GM12875 (cell line): ENCODE results near the gene ZNF689.
"Not testable (repeated sequence)": the region's sequence is repeated elsewhere in the genome, so short reads cannot be mapped to it uniquely, and the experiment has no call there.

Experiments used
- H3K4me3 ChIP-seq: one replicate; pipeline ENCODE4 v1.5.1; 2011; ENCODE audit warnings: low read depth, low read length, control low read depth
- TF ChIP-seq, protein P1 (sequence below): IDR thresholded peaks from 2 replicates; pipeline ENCODE4 v1.5.1; 2011; ENCODE audit warnings: low read depth, mild to moderate bottlenecking, control low read depth, inconsistent platforms, low read length, moderate library complexity, borderline replicate concordance; ENCODE audit not compliant: insufficient read depth

Gene ZNF689

DNA sequence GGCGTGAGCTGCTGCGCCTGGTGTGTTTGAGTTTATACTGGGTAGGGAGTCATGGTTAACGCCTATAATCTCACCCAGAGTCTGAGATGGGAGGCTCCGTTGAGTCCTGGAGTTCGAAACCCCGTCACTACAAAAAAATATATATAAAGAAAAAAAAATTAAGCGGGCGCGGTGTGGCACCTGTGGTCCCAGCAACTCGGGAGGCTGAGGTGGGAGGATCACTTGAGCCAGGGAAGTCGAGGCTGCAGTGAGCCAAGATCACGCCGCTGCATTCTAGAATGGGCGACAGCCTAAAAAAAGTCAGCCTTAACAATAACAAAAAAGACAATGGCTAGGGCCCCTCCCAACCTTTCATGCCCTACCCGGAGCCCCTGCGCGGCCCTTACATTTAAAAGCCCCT, 23.3 kb upstream of the ZNF689 start:
- TF ChIP-seq, protein P1, sequence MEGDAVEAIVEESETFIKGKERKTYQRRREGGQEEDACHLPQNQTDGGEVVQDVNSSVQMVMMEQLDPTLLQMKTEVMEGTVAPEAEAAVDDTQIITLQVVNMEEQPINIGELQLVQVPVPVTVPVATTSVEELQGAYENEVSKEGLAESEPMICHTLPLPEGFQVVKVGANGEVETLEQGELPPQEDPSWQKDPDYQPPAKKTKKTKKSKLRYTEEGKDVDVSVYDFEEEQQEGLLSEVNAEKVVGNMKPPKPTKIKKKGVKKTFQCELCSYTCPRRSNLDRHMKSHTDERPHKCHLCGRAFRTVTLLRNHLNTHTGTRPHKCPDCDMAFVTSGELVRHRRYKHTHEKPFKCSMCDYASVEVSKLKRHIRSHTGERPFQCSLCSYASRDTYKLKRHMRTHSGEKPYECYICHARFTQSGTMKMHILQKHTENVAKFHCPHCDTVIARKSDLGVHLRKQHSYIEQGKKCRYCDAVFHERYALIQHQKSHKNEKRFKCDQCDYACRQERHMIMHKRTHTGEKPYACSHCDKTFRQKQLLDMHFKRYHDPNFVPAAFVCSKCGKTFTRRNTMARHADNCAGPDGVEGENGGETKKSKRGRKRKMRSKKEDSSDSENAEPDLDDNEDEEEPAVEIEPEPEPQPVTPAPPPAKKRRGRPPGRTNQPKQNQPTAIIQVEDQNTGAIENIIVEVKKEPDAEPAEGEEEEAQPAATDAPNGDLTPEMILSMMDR = no peak
- peak overlapping the region; percentile 71 for H3K4me3 ChIP-seq

DNA sequence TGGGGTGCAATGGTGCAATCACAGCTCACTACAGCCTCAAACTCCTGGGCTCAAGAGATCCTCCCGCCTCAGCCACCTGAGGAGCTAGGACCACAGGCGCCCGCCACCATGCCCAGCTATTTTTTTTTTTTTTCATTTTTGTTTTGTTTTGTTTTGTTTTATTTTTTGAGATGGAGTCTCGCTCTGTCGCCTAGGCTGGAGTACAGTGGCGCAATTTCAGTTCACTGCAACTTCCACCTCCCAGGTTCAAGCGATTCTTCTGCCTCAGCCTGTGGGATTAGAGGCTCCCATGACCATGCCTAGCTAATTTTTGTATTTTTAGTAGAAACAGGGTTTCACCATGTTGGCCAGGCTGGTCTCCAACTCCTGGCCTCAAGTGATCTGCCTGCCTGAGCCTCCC, 22.3 kb upstream of the ZNF689 start:
- H3K4me3 ChIP-seq = not testable (repeated sequence)

DNA sequence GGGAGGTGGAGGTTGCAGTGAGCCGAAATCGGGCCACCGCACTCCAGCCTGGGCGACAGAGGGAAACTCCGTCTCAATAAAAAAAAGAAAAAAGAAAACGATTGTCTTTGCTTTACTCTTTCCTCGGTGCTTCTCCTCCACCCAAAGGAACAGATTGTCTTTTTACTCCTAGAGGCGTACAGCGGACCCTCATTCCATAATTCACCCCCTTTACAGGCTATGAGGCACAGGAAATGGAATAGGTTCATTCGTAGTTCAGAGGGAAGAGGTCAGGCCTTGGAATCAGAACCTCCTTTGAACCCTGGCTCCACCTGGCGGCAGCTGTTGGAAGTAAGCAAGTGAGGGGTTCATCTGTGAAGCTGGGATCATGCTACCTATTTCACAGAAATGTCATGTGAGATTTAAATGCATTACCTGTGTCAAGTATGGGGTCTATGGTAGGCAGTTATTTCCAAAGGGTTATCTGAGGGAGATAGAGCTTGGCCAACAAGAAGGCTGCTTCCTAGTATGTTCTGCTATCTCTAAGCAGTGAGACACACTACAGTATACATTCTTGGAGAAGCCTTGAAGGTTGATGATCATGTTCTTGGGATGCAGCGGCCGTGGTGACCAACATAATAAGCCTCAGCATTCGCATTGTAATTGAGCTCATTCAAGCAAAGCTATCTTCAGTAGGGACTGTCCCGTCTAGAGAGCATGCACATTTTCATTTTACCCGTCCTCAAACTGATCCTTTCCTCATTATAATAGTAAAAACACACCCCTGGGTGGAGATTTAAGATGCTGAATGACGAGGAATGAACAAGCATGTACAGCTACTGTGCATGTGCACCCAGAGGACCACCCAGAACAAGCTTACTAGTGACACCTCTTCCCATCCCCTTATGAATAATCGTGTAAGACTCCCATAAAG, 18.7 kb upstream of the ZNF689 start:
- TF ChIP-seq, protein P1 = peak; percentile 88
- no peak overlapping the region for H3K4me3 ChIP-seq

DNA sequence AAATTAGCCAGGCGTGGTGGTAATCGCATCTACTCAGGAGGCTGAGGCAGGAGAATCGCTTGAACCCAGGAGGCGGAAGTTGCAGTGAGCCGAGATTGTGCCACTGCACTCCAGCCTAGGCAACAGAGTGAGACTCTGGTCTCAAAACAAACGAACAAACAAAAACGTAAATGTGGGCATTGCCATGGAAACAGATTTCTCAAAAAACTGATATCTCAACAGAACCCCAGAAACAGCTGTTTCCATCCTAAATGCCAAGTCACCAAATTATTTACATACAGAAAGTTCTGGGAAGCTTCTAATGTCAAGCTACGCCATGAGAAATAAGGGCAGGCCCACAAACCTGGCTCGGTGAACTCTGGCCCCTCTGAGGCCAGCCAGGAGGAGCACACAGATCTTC, 16.0 kb upstream of the ZNF689 start:
- TF ChIP-seq, protein P1 = no peak
- H3K4me3 ChIP-seq = no peak overlapping the region

DNA sequence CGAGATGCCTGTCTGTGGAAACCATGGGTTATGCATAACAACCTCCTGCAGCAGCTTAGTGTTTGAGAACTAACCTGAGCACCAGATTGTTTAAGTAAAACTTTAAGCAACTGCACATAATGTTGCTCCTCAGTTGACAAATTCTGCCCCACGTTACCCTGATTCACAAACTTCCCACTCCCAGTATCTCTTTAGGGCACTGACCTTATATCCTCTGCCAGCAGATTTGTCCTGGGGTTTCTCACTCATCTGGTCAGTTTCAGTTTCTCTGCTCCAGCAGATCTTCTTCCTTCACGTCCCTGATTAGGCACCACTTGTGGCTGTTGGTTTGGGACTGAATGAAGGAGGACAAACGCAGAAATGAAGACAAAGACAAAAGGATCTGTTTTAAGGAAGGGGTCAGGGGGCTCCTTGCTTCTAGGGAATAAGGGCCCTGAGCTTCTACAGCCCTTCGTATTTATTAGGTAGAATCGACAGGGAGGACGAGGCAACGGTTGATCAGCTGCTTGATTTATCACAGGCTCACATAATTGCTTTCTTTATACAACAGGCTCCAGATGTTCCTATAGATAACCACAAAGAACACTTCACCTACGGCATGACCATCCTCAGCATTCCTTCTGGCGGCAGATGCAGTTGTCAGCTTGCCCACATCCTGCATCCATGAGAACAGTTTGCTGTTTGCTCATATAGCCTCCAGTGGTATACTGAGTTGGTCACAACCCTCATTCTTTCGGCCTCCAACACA, 13.5 kb upstream of the ZNF689 start:
- TF ChIP-seq, protein P1 = no peak
- H3K4me3 ChIP-seq = no peak overlapping the region

DNA sequence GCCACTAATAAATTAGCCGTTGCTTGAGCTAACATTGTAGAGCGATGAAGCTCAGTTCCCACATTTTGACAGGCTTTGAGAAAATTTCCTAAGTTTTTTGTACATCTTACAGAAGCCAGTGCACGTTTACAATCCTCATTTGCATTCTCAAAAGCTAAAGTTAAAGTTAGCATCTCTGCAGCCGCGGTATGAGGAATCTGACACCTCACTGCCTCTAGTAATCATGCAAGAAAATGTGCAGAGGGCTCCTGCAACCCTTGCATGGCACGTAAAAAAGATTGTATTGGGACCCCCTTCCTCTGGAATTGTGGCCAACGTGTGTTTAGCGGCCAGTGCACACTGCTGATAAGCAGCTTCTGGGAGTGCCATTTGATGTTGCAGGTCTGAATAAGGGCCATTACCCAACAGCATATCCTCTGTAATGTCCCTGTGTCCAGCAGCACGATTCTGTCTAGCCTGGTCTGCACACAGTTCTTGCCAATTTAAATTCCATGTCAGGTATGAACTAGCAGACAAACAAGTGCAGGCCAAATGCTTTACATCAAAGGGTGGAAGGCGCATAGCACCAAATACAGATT, 12.4 kb upstream of the ZNF689 start:
- H3K4me3 ChIP-seq = no peak overlapping the region
- TF ChIP-seq, protein P1 = no peak

DNA sequence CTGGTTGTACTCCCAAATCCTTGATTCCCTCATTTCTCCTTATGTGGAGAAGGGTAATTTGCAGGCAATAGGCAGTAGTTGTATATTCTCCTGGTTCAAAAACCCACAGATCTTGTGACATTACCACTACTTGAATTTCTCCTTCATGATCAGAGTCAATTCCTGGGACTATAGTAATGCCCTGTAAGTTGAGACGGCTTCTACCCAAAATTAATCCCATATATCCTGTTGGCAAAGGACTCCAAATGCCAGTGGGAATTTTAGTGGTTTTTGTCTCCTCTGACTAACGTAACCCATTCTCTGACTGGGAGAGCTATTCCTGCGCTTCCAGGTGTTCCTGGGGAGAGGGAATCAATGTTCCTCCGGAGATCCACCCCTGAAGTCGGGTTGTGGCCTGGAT, 11.6 kb upstream of the ZNF689 start:
- H3K4me3 ChIP-seq = no peak overlapping the region
- TF ChIP-seq, protein P1 = no peak
